B cell (primary cell): ENCODE measurements around the gene COL3A1. TPM values are rescaled to one million over a fixed set of nuclear protein-coding genes. Genes with fewer than 3 reads are reported as not detected.

Experiments
- ATAC-seq: fragments of 200-7000 bp; cut with Tn5 transposase; one replicate; pipeline ENCODE4 v1.10.0; 2021; ENCODE audit warnings: low read depth, mild to moderate bottlenecking, moderate number of reproducible peaks, moderate library complexity
- CTCF ChIA-PET: fragments of 350-600 bp; sonication (Branson Sonifier 250); formaldehyde crosslinking; loops from one replicate; lab custom pipeline; 2021; ENCODE audit warnings: antibody characterized with exemption, inconsistent platforms; lab: Charles Lee
- POLR2A ChIA-PET: fragments of 350-600 bp; sonication (Branson Sonifier 250); formaldehyde crosslinking; loops from one replicate; lab custom pipeline; 2021; ENCODE audit warnings: antibody characterized with exemption; lab: Charles Lee
- DNase-seq: peaks from one replicate; pipeline ENCODE4 v3.0.0; 2013
- H2AFZ ChIP-seq: 2 replicates; pipeline ENCODE4 v1.6.1; 2012; ENCODE audit warnings: mild to moderate bottlenecking, low read depth, low read length; ENCODE audit not compliant: insufficient read depth, poor library complexity, severe bottlenecking
- H3K27ac ChIP-seq, 2 donors: 1 replicate in 1 of 2; 2 replicates in 1 of 2; pipeline ENCODE4 v1.5.1; 2012 to 2013; ENCODE audit warnings: low read length in 2 of 2, mild to moderate bottlenecking in 2 of 2, moderate library complexity in 1 of 2
- H3K27me3 ChIP-seq, 4 experiments: fragments of 200-600 bp in 1 of 4; sonication (generic) in 1 of 4; replicated peaks in 1 of 4; 1 replicate in 2 of 4; 2 replicates in 2 of 4; pipeline versions ENCODE4 v1.6.1 to v1.7.0; 2013 to 2016; ENCODE audit warnings: low read length in 3 of 4, mild to moderate bottlenecking in 2 of 4, mixed read lengths in 1 of 4, moderate library complexity in 1 of 4; ENCODE audit not compliant: insufficient read depth in 4 of 4, control insufficient read depth in 3 of 4; ENCODE audit errors: control extremely low read depth in 1 of 4
- H3K36me3 ChIP-seq, 2 experiments: replicated peaks in 1 of 2; 1 replicate in 1 of 2; 2 replicates in 1 of 2; pipeline versions ENCODE4 v1.6.1 to v1.7.1; 2013; ENCODE audit warnings: low read length in 1 of 2; ENCODE audit not compliant: insufficient read depth in 2 of 2, control insufficient read depth in 1 of 2; ENCODE audit errors: control extremely low read depth in 1 of 2, extremely low read depth in 1 of 2
- H3K4me1 ChIP-seq, 2 donors: fragments of 200-600 bp in 1 of 2; sonication (generic) in 1 of 2; 1 replicate in 1 of 2; 2 replicates in 1 of 2; pipeline versions ENCODE4 v1.5.1 to v1.6.1; 2013 to 2017; ENCODE audit warnings: low read length in 2 of 2; ENCODE audit not compliant: control insufficient read depth in 2 of 2, insufficient read depth in 2 of 2
- H3K4me2 ChIP-seq: replicated peaks from 2 replicates; pipeline ENCODE3; 2012; ENCODE audit warnings: mild to moderate bottlenecking, low read depth, low read length; ENCODE audit not compliant: poor library complexity, severe bottlenecking
- H3K4me3 ChIP-seq, 5 experiments: fragments of 200-600 bp in 1 of 5; sonication (generic) in 1 of 5; 1 replicate in 3 of 5; 2 replicates in 2 of 5; pipeline versions ENCODE4 v1.5.1 to v1.7.0; 2011 to 2016; ENCODE audit warnings: low read length in 4 of 5, mild to moderate bottlenecking in 4 of 5, low read depth in 2 of 5, control low read depth in 1 of 5, moderate library complexity in 1 of 5; ENCODE audit not compliant: insufficient read depth in 1 of 5; ENCODE audit errors: control extremely low read depth in 1 of 5, extremely low read depth in 1 of 5
- H3K79me2 ChIP-seq: fragments of 200-600 bp; sonication (generic); one replicate; pipeline ENCODE4 v1.6.0; 2016; ENCODE audit warnings: low read length; ENCODE audit not compliant: control insufficient read depth, insufficient read depth
- H3K9ac ChIP-seq: fragments of 200-600 bp; sonication (generic); 2 replicates; pipeline ENCODE4 v1.6.1; 2017; ENCODE audit warnings: mild to moderate bottlenecking, low read length, moderate library complexity
- H3K9me3 ChIP-seq, 3 donors: one replicate each; pipeline versions ENCODE4 v1.6.1 to v1.7.1; 2013; ENCODE audit warnings: low read length in 2 of 3; ENCODE audit not compliant: control insufficient read depth in 2 of 3, insufficient read depth in 1 of 3; ENCODE audit errors: control extremely low read depth in 1 of 3
- H4K20me1 ChIP-seq: 2 replicates; pipeline ENCODE4 v1.6.0; 2012; ENCODE audit warnings: mild to moderate bottlenecking, low read length; ENCODE audit not compliant: insufficient read depth, control insufficient read depth, poor library complexity, severe bottlenecking
- H3K27ac Mint-ChIP-seq: one replicate; pipeline ENCODE4 v1.8.0; 2021; ENCODE audit warnings: mixed read lengths
- H3K27me3 Mint-ChIP-seq: one replicate; pipeline ENCODE4 v1.8.0; 2021; ENCODE audit warnings: mixed read lengths
- H3K4me1 Mint-ChIP-seq: one replicate; pipeline ENCODE4 v1.8.0; 2021; ENCODE audit warnings: mixed read lengths
- H3K4me3 Mint-ChIP-seq: one replicate; pipeline ENCODE4 v1.8.0; 2021; ENCODE audit warnings: mixed read lengths
- H3K9me3 Mint-ChIP-seq: one replicate; pipeline ENCODE4 v1.8.0; 2022; ENCODE audit warnings: mixed read lengths; ENCODE audit not compliant: insufficient read depth
- CTCF ChIP-seq: fragments of 200-600 bp; IDR thresholded peaks from one replicate; pipeline ENCODE4 v1.8.0; 2022; ENCODE audit warnings: antibody characterized with exemption, mild to moderate bottlenecking
- EZH2 ChIP-seq: IDR thresholded peaks from 2 replicates; pipeline ENCODE4 v1.6.1; 2012; ENCODE audit warnings: borderline replicate concordance, low read depth, mild to moderate bottlenecking, moderate library complexity, low read length; ENCODE audit not compliant: insufficient read depth, poor library complexity, severe bottlenecking
- WGBS: methylation state at CpG from one replicate; pipeline ENCODE4 v1.1.5; 2013; ENCODE audit warnings: missing lambda C conversion rate; ENCODE audit not compliant: insufficient coverage; 5-methylcytosine and 5-hydroxymethylcytosine counted together
- intact Hi-C: fragments of 100-400 bp; cut with micrococcal nuclease; formaldehyde crosslinking; loops from one replicate; pipeline ENCODE4 v1.10.0; 2022
- polyA plus RNA-seq: library from polyadenylated mRNA; depleted of rRNA; stranded (reverse); fragments of >200 nt; gene quantifications from 2 replicates; pipeline ENCODE4 v1.2.3, GENCODE V29; 2012
- total RNA-seq, 2 donors: library from RNA; stranded (reverse); fragments of 120-200 nt in 1 of 2; gene quantifications; 1 replicate in 1 of 2; 2 replicates in 1 of 2; pipeline versions ENCODE4 v1.2.3 to v1.2.4, GENCODE V29; 2013 to 2022

COL3A1 gene
- total and polyA plus RNA-seq, 2 donors (not counting 1 experiment from before 2014, with no cell fraction given), result not detected

DNA sequence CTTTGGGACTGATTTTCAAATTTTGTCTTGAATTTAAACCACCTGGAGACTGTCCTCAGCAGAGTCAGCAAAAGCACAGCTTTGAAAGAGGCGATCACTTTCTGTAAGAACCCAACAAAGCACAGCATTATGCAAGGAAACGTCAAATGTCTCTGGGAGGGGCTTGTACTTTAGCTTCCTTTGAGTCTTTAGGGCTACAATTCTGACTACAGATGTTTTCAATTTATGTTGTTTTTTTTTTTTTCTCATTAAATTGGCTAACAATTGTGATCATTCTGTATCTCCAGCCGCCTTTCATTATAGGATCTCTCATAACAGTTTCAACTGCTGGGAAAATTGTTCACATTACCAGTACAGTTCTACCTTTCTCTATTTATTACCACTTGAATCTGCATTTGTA is 48.3 kb downstream of the COL3A1 start:
- TF ChIP-seq EZH2 (no peak), CTCF (no peak)
- H3K79me2 ChIP-seq, result no peaks in the 10 kb centered on the region
- no peak overlapping the region for H3K27ac ChIP-seq
- no peak overlapping the region for H2AFZ ChIP-seq
- no peaks in the 10 kb centered on the region for H3K36me3 ChIP-seq
- DNase-seq (no peak), ATAC-seq (no peak)
- H4K20me1 ChIP-seq, result no peaks in the 10 kb centered on the region
- no peaks in the 10 kb centered on the region for H3K27me3 Mint-ChIP-seq
- no peaks in the 10 kb centered on the region for H3K4me1 Mint-ChIP-seq
- no peaks in the 10 kb centered on the region for H3K9me3 Mint-ChIP-seq
- H3K4me1 ChIP-seq, result no peaks in the 10 kb centered on the region
- no peak overlapping the region for H3K9ac ChIP-seq
- no peaks in the 10 kb centered on the region for H3K9me3 ChIP-seq
- POLR2A ChIA-PET, result no interaction called here
- no peak overlapping the region for H3K4me3 ChIP-seq
- WGBS, result 80% methylated on average over 1 of the region's 3 CpGs
- intact Hi-C loops, result no loop called here
- H3K4me2 ChIP-seq, result no peak overlapping the region
- no peaks in the 10 kb centered on the region for H3K27me3 ChIP-seq
- CTCF ChIA-PET, result no interaction called here
- H3K4me3 Mint-ChIP-seq, result no peak overlapping the region
- no peak overlapping the region for H3K27ac Mint-ChIP-seq

DNA sequence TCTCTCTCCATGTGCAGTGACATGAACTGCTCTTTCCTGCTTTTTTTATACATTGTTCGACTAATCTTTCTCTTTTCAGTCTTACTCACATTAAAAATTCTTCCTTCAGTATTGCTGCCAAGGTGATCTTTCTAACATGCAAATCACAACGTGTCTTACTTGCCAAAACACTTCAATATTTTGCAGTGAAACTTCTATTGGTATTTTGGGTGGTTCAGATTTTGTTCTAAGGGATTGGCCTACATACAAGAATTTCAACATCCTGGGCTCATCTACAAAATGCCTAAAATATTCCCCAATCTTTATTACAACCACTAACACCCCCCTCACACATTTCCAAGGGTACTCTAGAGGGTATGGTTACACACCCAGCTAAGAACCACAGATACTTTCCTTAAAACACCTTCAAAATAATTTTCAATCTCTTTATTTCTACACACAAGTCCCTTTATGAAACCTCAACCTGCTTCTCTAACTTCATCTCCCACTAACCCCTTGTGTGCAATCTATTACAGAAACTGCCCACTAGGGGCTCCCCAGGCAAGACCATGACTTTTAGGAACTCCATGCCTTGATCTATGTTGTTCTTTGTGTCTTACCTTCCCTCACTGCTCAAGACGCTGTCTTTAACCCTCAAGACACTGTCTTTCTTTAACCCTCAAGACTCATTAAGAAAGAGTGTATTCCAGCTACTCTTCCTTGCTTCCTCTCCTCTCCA is 50.9 kb downstream of the COL3A1 start:
- ChIA-PET CTCF (no interaction called here), POLR2A (no interaction called here)
- H3K27me3 Mint-ChIP-seq, result no peaks in the 10 kb centered on the region
- no peak overlapping the region for H3K9ac ChIP-seq
- 72% methylated on average over 2 of the region's 3 CpGs for WGBS
- ATAC-seq (no peak), DNase-seq (no peak)
- H3K4me3 Mint-ChIP-seq, result no peak overlapping the region
- H2AFZ ChIP-seq, result no peak overlapping the region
- no peaks in the 10 kb centered on the region for H3K9me3 Mint-ChIP-seq
- TF ChIP-seq EZH2 (no peak), CTCF (peak; percentile 14)
- no peaks in the 10 kb centered on the region for H3K79me2 ChIP-seq
- H3K4me1 Mint-ChIP-seq, result no peaks in the 10 kb centered on the region
- intact Hi-C loops, result no loop called here
- no peaks in the 10 kb centered on the region for H3K36me3 ChIP-seq
- no peaks in the 10 kb centered on the region for H3K9me3 ChIP-seq
- no peaks in the 10 kb centered on the region for H3K27me3 ChIP-seq
- H3K27ac Mint-ChIP-seq, result no peak overlapping the region
- no peaks in the 10 kb centered on the region for H3K4me1 ChIP-seq
- no peaks in the 10 kb centered on the region for H4K20me1 ChIP-seq
- no peak overlapping the region for H3K27ac ChIP-seq
- H3K4me3 ChIP-seq, result no peak overlapping the region
- no peak overlapping the region for H3K4me2 ChIP-seq
